ENCODE measurements around the gene TRIM39. TPM values are rescaled to one million over a fixed set of nuclear protein-coding genes. Genes with fewer than 3 reads are reported as not detected.
A peak's percentile ranks its signal among the peaks of the same experiment; 100 is the strongest.

The TRIM39 gene
- total and polyA plus RNA-seq, 2 of the 13 experiments (the other 11 are each of a cell fraction or from before 2014, with no cell fraction given), result 7.7 to 14.6 TPM

- TF ChIP-seq ZNF142 (CRISPR knock-in tag; IDR thresholded peaks at IDR 0.05) (no peak), ZNF564 (CRISPR knock-in tag; IDR thresholded peaks at IDR 0.05) (no peak; the same call in 1 of the 2 replicates), MEIS2 (CRISPR knock-in tag; IDR thresholded peaks at IDR 0.05) (no peak), POGK (CRISPR knock-in tag; conservative IDR thresholded peaks at IDR 0.05) (peak; percentile 41; the same call in 1 of the 2 replicates), ZNF749 (CRISPR knock-in tag; IDR thresholded peaks at IDR 0.05; ENCODE audit: borderline replicate concordance) (no peak; the same call in 1 of the 2 replicates), SSRP1 (CRISPR knock-in tag; IDR thresholded peaks at IDR 0.05) (0 out of 2 replicates have a peak, but pooled peaks have one; percentile 15), ZNF589 (CRISPR knock-in tag; conservative IDR thresholded peaks at IDR 0.05) (peak; percentile 66; the same call in 1 of the 2 replicates), SRSF1 (optimal IDR thresholded peaks at IDR 0.05; ENCODE audit: low read depth, low read length) (no peak), HMG20B (CRISPR knock-in tag; conservative IDR thresholded peaks at IDR 0.05) (no peak), ZNF615 (CRISPR knock-in tag; IDR thresholded peaks at IDR 0.05; ENCODE audit: borderline replicate concordance) (no peak), ZNF317 (CRISPR knock-in tag; IDR thresholded peaks at IDR 0.05) (no peak), IRF9 (CRISPR knock-in tag; IDR thresholded peaks at IDR 0.05; ENCODE audit: borderline replicate concordance) (no peak), KDM2A (CRISPR knock-in tag; IDR thresholded peaks at IDR 0.05; ENCODE audit: borderline replicate concordance, low read depth) (peak; percentile 17; the same call in 1 of the 2 replicates), ZNF430 (CRISPR knock-in tag; IDR thresholded peaks at IDR 0.05) (no peak; the same call in none of the 2 replicates), ZNF431 (CRISPR knock-in tag; IDR thresholded peaks at IDR 0.05; ENCODE audit: borderline replicate concordance, low read depth) (peak; percentile 22; the same call in 1 of the 2 replicates), PHB2 (IDR thresholded peaks at IDR 0.05; ENCODE audit: partially characterized antibody) (no peak), GABPB1 (CRISPR knock-in tag; IDR thresholded peaks at IDR 0.05) (peak; percentile 91; the same call in 1 of the 2 replicates), JUN (CRISPR knock-in tag; IDR thresholded peaks at IDR 0.05) (no peak; the same call in none of the 2 replicates), ZNF501 (CRISPR knock-in tag; IDR thresholded peaks at IDR 0.05) (peak; percentile 98)
Measured at GRCh38 chr6:30325873-30326525, 728 bp upstream of the TRIM39 start (continued).
